HTR-8/SVneo (cell line): ENCODE results near the gene TRPV4.
"Not testable (repeated sequence)": the region's sequence is repeated elsewhere in the genome, so short reads cannot be mapped to it uniquely, and the experiment has no call there.

ENCODE experiments used
- DNase-seq: peaks from one replicate; pipeline ENCODE4 v3.0.0; 2011; ENCODE audit warnings: low spot score, mixed read lengths; ENCODE audit not compliant: insufficient read length
- FAIRE-seq: peaks from 2 replicates; lab custom pipeline; 2011; peaks lifted over from hg19 to GRCh38; lab: Jason Lieb, UNC

Gene TRPV4

DNA sequence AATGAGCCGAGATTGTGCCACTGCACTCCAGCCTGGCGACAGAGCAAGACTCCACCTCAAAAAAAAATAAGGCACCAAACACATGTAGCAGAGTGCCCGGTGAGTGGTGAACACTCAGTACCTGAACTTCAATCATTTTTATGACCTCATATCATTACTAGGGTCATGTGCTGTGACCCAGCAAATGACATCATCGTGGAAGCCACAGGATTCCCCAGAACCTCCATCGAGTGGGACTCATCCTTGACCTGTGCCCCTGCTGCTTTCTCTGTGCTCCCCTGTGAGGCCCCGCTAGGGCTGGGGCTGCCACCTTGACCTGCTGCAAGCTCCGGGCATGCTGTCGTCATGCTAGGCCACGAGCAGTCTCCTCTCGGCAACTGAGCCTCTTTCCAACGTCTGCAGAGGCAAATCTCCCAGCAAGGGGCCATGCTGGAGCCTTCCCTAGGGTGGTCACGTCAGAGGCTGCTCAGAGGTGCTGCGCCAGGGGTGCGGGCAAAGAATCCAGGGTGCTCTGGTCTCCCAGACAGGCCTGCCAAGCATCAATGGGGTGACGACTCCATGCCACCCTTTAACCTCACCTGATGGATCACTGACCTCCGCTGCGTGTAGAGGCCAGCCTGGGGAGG, 28.6 kb upstream of the TRPV4 start:
- FAIRE-seq (no peak), DNase-seq (no peak)

DNA sequence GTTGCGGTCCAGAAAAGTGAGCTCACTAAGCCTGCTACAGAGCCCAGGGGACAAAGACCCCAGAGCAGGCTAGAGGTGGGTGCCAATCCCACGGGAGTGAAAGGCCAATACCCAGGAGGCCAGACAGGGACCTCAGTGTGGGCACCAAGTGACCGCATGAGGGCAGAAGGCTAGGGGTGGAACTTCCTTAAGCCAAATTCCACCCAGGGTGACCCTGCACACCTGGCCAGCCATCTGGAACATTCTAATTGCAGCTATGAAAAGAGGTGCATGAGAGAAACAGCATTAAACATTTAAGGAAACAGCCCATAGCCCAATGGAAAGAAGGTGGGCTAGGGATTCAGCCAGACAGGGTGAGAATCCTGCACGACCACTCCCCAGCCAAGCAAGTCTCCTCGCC, 27.8 kb upstream of the TRPV4 start:
- DNase-seq (no peak), FAIRE-seq (no peak)

DNA sequence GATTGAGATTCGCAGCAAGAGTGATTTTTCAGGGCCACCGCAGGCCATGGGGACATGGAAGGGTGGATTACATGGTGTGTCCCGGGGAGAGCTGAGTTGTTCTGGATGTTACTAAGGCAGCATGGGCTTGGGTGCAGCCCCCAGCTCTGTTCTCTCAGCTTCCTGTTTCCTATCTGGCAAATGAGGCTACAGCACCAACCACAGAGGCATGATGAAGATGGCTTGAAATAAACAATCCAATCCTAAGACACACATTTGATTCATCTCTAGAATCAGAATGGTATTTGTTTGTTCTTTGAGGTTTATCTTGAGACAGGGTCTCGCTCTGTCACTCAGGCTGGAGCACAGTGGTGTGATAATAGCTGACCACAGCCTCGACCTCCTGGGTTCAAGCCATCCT, 25.6 kb upstream of the TRPV4 start:
- no peak for FAIRE-seq
- no peak for DNase-seq

DNA sequence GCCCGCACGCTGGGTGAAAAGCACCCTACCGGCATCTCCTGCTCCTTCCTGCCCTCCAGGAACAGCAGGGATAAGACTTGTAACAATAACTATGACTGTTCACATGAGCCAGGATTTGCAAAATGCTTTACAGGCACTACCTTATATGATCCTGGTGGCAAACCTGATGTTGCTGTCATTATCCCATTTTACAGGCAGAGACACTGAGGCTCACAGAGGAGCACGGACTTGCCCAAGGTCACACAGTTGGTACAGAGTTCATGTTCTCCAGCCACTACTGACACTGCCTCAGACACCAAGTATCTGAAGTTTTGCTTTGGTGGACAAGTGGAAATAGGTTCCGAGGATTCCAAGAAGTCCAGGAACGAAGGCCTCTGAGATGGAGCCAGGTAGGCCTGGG, 24.5 kb upstream of the TRPV4 start:
- FAIRE-seq = no peak
- DNase-seq = no peak

DNA sequence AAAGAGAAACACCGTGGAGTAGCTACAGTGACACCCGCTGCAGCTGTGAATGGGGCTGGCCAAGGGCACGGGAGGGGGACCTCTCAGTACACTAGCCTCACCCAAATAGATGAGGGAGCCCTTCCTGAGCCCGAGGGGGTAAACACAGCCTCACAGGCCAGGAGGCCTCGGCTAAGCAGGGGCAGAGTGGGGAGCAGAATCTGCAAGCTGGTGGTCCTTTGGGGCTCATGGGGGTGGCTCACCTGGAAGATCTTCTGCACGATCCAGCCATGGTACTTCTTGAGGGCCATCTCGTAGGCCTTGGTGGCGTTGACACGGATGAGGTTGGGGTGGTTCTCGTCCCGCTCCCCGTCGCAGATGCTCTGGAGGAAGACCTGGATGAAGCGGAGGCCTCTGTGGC, 22.2 kb upstream of the TRPV4 start:
- DNase-seq = no peak
- FAIRE-seq = no peak

DNA sequence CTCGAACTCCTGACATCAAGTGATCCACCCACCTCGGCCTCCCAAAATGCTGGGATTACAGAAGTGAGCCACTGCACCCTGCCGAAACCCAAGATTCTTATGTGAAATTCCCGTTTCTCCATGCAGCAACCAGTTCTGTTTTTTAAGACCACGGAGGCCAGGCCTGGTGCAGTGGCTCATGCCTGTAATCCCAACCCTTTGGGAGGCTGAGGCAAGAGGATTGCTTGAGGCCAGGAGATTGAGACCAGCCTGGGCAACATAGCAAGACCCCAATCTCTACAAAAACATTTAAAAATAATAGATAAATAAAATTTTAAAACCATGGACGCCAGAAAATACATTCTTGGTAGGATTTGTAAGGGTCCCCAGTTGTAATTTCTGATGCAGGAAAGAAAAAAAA, 17.3 kb upstream of the TRPV4 start:
- not testable (repeated sequence) for DNase-seq, FAIRE-seq

DNA sequence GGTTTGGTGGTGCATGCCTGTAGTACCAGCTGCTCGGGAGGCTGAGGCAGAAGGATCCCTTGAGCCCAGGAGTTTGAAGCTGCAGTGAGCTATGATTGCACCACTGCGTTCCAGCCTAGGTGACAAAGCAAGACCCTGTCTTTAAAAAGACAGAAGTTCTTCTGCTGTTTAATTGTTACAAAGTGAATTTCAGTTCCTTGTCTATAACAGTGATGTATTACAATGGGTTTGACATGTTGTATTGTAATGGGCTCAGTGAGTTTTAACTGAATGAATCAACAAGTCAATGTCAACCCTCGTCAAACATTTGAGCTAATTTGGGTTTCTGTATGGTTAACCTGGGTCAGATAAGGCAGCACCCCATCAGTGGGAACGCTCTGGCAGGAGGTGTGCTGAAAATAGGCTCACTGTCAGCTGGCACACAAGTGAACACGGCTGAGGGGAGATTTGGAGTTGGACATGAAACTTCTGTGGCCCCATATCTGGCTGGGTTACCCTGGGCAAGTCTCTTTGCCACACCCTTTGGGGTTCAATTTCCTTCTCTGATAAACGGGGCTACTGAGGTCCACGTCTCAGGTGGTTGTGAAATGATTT, 14.0 kb upstream of the TRPV4 start:
- DNase-seq (no peak), FAIRE-seq (no peak)

DNA sequence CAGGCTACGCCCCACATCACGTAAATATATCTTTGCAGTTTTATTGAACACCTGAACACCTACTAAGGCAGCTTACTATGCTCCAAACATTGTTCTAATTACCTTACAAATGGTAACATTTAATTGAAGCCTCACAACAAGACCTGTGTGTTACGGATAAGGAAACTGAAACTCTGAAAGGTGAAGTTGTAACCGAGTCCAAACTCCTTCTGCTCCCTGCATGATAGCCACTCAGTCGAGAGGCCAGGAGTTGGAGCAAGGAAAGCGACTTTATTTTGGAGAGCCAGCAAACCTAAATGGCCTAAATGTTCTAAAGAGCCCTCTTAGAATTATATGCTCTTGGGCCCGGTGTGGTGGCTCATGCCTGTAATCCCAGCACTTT, 12.6 kb upstream of the TRPV4 start:
- FAIRE-seq = no peak

DNA sequence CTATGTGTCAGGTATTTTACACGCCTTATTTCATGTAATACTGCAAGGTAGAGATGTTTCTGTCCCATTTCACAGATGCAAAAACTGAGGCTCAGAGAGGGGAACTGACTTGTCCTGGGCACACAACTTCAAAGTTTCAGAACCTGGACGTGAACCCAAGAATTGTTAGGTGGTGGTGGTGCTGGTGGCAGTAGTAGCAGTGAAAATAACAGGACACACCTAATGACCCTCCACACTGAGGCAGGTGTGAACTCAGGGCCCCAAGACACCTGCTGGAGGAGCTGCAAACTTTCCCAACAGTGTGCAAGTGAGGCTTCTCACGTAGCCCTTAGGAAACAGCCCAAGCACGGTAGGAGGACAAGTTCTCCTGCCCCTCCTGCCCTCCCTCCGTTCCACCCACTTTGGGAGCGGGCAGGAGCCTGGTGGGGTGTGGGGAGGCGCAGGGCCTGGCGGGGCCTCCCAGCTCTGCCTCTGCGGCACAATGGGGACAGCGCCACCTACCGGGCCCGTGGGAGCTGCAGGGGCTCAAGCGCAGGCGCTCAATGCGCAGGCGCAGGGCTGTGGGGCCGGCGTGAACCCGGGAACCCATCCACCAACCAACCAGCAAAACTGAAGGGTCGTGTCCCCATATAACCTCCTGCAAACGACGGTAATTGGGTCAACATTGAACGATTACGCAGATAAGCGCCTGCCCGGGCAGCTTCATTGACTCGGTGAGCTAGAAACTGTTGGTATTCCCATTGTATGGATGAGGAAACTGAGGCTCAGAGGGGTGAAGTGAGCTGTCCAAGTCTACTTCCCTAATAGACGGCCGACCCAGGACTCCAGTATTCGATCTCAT, 12.0 kb upstream of the TRPV4 start:
- FAIRE-seq (peak; percentile 75), DNase-seq (peak; percentile 90)

More for the DNA sequence above, 12.6 kb upstream of the TRPV4 start:
- DNase-seq = no peak

DNA sequence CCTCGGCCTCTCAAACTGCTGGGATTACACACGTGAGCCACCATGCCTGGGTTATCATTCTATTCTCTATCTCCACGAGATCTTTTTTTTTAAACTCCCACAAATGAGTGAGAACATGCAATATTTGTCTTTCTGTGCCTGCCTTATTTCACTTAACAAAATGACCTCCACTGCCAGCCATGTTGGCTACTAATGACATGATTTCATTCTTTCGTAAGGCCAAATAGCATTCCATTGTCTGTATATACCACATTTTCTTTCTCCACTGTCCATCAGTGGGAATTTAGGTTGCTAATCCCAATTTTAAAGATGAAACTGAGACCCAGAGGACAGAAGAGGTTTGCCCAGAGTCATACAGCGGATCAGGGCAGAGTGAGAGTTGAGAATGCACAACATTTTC, 10.9 kb upstream of the TRPV4 start:
- DNase-seq (no peak), FAIRE-seq (no peak)

DNA sequence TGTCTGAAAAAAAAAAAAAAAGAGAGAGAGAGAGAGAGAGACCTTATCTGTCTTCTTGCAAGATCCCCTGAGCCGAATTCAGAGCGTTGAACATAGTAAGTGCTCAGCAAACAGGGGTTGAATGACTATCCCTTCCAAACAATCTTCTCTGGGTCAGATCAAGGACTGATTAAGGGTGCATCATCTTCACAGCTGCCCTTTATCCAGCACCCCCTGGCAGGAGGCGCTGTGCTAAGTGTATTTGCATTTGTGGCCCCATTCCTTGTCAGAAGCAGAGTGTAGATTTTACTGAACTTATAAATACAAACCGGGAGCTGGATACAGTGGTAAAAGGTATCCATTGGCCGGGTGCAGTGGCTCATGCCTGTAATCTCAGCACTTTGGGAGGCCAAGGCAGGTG, 8.8 kb upstream of the TRPV4 start:
- FAIRE-seq = no peak
- no peak for DNase-seq

DNA sequence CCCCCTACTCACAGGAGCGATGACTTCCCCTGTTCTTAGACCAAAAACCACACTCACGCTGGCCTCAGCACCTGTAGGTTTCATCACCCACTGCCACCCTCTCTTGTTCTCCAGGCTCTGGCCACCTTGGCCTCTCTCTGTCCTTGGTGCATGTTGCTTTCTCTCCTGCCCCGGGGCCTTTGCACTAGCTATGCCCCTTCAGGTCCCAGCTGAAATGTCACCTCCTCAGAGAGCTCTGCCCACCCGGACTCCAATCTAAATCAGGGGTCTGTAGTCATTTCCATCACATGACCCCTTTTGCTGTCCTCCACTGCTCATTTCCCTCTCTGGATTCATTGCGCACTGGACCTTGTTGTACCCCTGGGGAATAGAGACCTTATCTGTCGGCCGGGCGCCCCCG, 8.2 kb upstream of the TRPV4 start:
- DNase-seq = no peak
- no peak for FAIRE-seq

DNA sequence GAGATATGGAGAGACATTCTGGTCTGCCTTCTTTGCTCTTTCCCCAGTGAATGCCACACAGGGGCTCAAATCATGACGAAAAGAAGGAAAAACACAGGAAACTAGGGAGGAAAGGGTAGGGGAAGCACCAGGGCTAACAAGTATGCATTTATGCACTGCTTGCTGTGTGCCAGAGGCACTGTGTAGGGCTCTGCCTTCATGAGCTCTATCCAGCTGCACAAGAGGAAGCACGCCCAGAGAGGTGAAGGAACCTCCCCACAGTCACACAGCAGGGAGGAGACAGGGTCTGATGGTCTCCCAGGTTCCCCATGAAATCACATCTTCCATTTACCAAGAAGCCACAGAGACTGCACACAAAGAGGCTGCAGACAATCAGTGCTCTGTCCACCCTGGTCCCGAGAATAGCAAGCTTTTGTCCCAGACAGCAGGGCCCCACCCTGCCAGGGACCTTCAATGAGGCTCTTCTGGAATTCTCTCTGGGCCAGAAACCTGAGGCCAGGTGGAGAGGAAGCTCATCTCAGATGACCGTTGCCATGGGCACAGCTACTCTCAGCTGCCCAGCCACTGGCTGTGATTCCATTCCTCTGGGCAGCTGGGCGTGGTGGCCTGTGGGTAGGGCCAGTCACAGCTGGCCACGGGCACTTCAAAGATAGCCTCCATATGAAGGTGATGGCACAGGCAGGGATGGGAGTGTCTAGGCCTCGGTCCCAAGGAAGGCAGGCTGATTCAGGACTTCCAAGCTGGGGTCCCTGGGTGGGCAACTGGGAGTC, 7.3 kb upstream of the TRPV4 start:
- DNase-seq (no peak), FAIRE-seq (no peak)

DNA sequence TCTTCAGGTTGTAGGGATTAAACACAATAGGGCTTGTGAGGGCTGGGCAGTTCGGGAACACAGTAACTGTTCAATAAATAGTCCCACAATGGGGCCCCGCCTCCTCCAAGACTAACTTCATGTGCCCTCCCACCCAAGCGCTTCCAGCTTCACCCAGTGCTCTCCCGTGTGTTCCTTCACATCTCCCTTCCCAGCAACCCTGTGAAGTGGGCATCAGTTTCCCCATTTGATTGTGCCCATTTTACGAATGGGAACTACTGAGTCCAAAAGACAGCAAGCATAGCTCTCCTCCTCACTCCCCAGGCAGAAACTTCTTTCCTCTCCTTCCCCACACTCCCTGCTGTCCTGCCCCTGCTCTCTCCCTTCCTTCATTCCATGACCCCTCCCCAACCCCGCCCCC, 6.2 kb upstream of the TRPV4 start:
- DNase-seq = no peak
- FAIRE-seq = no peak

DNA sequence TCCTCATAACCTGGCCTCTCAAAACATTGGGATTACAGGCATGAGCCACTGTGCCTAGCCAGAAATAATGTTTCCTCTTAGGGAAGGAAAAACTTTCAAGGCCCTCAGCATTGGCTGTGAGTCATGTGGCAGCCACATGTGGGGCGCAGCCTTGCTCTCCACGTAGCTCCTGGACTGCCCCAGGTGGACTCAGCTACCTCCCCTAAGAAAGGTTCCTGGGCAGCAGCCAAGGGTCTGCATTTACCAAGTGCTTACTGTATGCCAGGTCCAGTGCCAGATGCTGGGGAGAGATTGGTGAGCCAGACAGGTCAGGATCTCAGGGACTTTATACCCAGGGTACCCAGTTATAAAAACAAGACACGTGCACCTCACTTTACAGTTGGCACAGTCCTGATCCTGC, 3.7 kb upstream of the TRPV4 start:
- no peak for FAIRE-seq
- no peak for DNase-seq

DNA sequence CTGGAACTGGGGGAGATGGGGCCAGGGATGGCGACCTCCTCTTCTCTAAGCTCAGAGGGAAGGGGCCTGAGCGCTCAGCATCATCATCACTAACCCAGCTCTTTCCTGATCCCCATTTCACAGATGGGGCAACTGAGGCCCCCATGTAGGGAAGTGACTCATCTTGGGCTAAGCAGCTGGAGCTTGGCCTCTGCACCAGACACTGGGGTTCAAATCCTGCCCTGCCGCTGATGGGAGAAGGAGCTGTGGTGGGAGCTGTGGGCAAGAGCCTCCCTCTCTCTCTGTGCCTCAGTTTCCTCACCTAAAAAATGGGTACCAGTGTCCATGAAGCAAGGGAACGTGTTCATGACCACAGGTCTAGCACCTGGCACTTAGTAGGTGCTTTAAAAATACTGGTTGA, 2.6 kb upstream of the TRPV4 start:
- no peak for FAIRE-seq
- DNase-seq = no peak

DNA sequence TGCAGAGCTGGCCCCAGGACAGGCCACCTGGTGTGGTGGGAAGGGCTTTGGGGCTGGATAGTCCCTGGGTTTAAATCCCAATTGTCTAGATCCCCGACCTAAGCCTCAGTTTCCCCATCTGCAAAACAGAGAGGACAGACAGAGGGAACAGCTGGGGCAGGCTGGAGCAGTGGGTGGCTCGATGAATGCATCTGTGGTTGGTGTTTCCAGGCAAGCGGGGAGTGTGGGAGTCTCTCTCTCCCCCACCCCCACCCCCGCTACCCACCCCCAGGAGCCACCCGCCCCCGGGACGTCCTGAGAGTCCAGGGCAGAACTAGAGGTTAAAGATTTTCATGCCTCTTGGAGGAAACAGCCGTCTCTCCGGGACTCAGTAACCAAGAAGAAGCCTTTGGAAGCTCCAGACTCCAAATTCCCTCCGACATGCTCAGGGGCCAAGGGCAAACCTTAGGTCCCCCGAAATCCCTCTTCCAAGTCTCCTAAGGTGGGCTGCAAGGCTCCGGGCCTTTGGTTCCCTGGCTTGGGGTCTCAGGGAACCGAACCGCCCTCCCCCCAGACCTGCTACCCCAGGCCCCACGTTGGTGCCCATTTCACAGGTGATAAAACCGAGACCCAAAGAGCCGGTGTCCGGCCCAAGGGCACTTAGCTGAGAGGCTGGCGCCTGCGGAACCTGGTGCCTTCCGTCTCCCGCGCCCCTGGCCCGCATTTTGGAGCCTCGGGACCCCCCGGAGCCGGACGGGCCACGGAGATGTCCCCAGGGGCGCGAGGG, 474 bp downstream of the TRPV4 start:
- FAIRE-seq (no peak), DNase-seq (no peak)

DNA sequence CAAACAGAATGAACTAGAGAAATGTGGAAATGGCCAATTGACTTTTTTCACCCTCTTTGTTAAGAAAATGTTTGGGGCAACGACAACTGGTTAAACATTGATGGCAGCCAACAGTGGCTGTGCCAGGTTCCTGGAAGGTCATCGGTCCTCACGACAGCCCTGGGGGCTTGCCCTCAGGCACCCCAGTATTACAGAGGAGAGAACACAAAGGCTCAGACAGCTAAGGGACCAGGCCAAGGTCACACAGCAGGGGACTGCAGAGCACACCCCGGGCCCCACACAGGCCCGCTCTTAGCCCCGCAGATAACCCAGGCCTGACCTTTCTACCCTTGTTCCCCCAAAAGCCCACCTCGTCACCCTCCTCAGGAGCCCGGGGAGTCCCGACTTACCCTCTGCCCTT, 1.3 kb downstream of the TRPV4 start:
- DNase-seq = no peak
- FAIRE-seq = no peak

DNA sequence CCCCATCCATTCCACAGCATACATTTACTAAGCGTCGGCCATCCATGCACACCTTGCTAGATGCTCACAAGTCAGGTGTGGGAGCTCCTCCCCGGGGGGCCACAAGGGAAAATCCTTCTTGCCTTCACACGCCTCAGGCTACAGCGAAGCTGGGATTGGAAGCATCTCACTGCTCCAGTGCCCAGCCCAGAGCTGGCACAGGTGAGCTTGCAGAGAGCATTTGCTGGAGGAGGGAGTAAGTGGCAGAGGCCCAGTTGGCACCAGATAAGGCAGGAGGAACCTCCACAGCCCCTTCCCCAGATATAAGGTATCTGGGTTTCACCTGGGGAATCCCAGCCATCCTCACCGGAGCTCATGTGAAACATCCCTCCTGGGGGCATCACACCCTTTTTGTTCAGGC, 1.8 kb downstream of the TRPV4 start:
- DNase-seq = no peak
- no peak for FAIRE-seq

DNA sequence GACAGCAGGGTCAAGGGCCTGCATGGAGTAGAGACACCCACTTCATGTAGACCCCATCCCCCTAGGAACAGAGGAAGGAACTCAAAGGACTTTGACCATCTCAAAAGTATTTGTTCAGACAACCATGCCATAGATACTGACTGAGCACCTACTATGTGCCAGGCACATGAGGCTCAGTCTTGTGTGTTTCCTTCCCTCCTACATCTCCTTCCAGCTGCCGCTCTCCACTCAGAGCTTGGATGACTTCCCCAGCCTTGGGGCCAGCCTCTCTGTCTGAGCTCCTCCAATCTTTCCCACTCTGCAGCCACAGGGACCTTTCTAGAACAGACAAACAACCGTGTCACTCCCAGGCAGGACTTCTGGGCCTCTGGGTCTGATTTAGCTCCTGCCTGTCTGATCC, 2.5 kb downstream of the TRPV4 start:
- no peak for DNase-seq
- FAIRE-seq = no peak
